ENCODE data around the gene ADGRG3. TPM values are rescaled to one million over a fixed set of nuclear protein-coding genes. Genes with fewer than 3 reads are reported as not detected.

Gene ADGRG3
- total RNA-seq, 5 donors from 2014 or later (not counting 1 experiment from before 2014, with no cell fraction given), result 0.16 to 1.8 (median 0.40) TPM; not detected in 1

- DNase-seq (no peak), ATAC-seq (replicated peaks in 1 of 4) (no peak)
- H3K9me3 Mint-ChIP-seq, result no peaks in the 10 kb centered on the region
- Histone ChIP-seq H3K27me3 (replicated peaks in 1 of 2; ENCODE audit: control insufficient read depth in 2 of 2, extremely low read depth in 1 of 2, insufficient read depth in 2 of 2, low read length in 1 of 2) (peaks cover 0 to 5% of the 10 kb centered on the region in 2 experiments), H3K4me3 (ENCODE audit: control insufficient read depth in 1 of 2, extremely low read depth in 1 of 2, low read length in 1 of 2) (no peak overlapping the region), H3K27ac (ENCODE audit: low read length) (no peak overlapping the region), H3K4me1 (ENCODE audit: control insufficient read depth in 1 of 2, extremely low read depth in 1 of 2, insufficient read depth in 2 of 2, low read length in 2 of 2) (no peaks in the 10 kb centered on the region), H3K36me3 (ENCODE audit: control insufficient read depth in 2 of 2, extremely low read depth in 1 of 2, insufficient read depth in 1 of 2, low read length in 1 of 2) (peaks cover 0 to 19% of the 10 kb centered on the region in 2 donors), H3K9me3 (no peaks in the 10 kb centered on the region)
- no peak overlapping the region for H3K27ac Mint-ChIP-seq
- no peaks in the 10 kb centered on the region for H3K36me3 Mint-ChIP-seq
- no CpG with 5 or more reads among the region's 4 CpGs for WGBS (ENCODE audit: insufficient coverage)
- no peaks in the 10 kb centered on the region for H3K4me1 Mint-ChIP-seq
- CTCF ChIA-PET, result no interaction called here
- POLR2A ChIA-PET, result no interaction called here
- peaks cover 0 to 1% of the 10 kb centered on the region in 2 donors for H3K27me3 Mint-ChIP-seq
- no peak overlapping the region for H3K4me3 Mint-ChIP-seq
These were observed 2.6 kb upstream of the ADGRG3 start for GRCh38 chr16:57665541-57665940.

- H3K4me3 ChIP-seq (ENCODE audit: control insufficient read depth in 1 of 2, extremely low read depth in 1 of 2, low read length in 1 of 2), result no peak overlapping the region
- DNase-seq (no peak), ATAC-seq (replicated peaks in 1 of 4) (no peak)
- no peak overlapping the region for H3K27ac ChIP-seq (ENCODE audit: low read length)
- Mint-ChIP-seq H3K27ac (no peak overlapping the region), H3K27me3 (peaks cover 0 to 1% of the 10 kb centered on the region in 2 donors), H3K36me3 (no peaks in the 10 kb centered on the region), H3K4me3 (no peak overlapping the region), H3K4me1 (no peaks in the 10 kb centered on the region), H3K9me3 (no peaks in the 10 kb centered on the region)
- H3K27me3 ChIP-seq (replicated peaks in 1 of 2; ENCODE audit: control insufficient read depth in 2 of 2, extremely low read depth in 1 of 2, insufficient read depth in 2 of 2, low read length in 1 of 2), result peaks cover 0 to 5% of the 10 kb centered on the region in 2 experiments
- H3K36me3 ChIP-seq (ENCODE audit: control insufficient read depth in 2 of 2, extremely low read depth in 1 of 2, insufficient read depth in 1 of 2, low read length in 1 of 2), result peaks cover 0 to 12% of the 10 kb centered on the region in 2 donors
- H3K9me3 ChIP-seq, result no peaks in the 10 kb centered on the region
- WGBS (ENCODE audit: insufficient coverage), result 89% methylated on average over 7 of the region's 11 CpGs
- POLR2A ChIA-PET, result no interaction called here
- no peaks in the 10 kb centered on the region for H3K4me1 ChIP-seq (ENCODE audit: control insufficient read depth in 1 of 2, extremely low read depth in 1 of 2, insufficient read depth in 2 of 2, low read length in 2 of 2)
- CTCF ChIA-PET, result no interaction called here
These were observed 1.6 kb upstream of the ADGRG3 start for GRCh38 chr16:57666353-57667047.

GRCh38 chr16:57667048-57667525, 1.0 kb upstream of the ADGRG3 start:
- Mint-ChIP-seq H3K4me3 (no peak overlapping the region), H3K27ac (no peak overlapping the region), H3K4me1 (no peaks in the 10 kb centered on the region), H3K27me3 (peaks cover 0 to 1% of the 10 kb centered on the region in 2 donors), H3K9me3 (no peaks in the 10 kb centered on the region), H3K36me3 (no peaks in the 10 kb centered on the region)
- ChIA-PET CTCF (no interaction called here), POLR2A (interaction anchor here in 1 of 2 donors (0.5 kb wide), 1 partner anchor 55 kb away, joined by 5 read pairs; no protein-coding TSS in a partner anchor)
- ATAC-seq (replicated peaks in 1 of 4) (no peak), DNase-seq (no peak)
- Histone ChIP-seq H3K4me1 (ENCODE audit: control insufficient read depth in 1 of 2, extremely low read depth in 1 of 2, insufficient read depth in 2 of 2, low read length in 2 of 2) (no peaks in the 10 kb centered on the region), H3K9me3 (no peaks in the 10 kb centered on the region), H3K36me3 (ENCODE audit: control insufficient read depth in 2 of 2, extremely low read depth in 1 of 2, insufficient read depth in 1 of 2, low read length in 1 of 2) (peaks cover 0 to 8% of the 10 kb centered on the region in 2 donors), H3K27ac (ENCODE audit: low read length) (no peak overlapping the region), H3K27me3 (replicated peaks in 1 of 2; ENCODE audit: control insufficient read depth in 2 of 2, extremely low read depth in 1 of 2, insufficient read depth in 2 of 2, low read length in 1 of 2) (peaks cover 0 to 5% of the 10 kb centered on the region in 2 experiments), H3K4me3 (ENCODE audit: control insufficient read depth in 1 of 2, extremely low read depth in 1 of 2, low read length in 1 of 2) (no peak overlapping the region)
- 83% methylated on average over 3 of the region's 5 CpGs for WGBS (ENCODE audit: insufficient coverage)

GRCh38 chr16:57667526-57668262, 412 bp upstream of the ADGRG3 start:
- H3K4me3 ChIP-seq (ENCODE audit: control insufficient read depth in 1 of 2, extremely low read depth in 1 of 2, low read length in 1 of 2), result no peak overlapping the region
- no peak overlapping the region for H3K27ac Mint-ChIP-seq
- no peaks in the 10 kb centered on the region for H3K9me3 Mint-ChIP-seq
- ATAC-seq (replicated peaks in 1 of 4), result no peak
- H3K27me3 ChIP-seq (replicated peaks in 1 of 2; ENCODE audit: control insufficient read depth in 2 of 2, extremely low read depth in 1 of 2, insufficient read depth in 2 of 2, low read length in 1 of 2), result peaks cover 0 to 5% of the 10 kb centered on the region in 2 experiments
- peak in 22 of 35 experiments; percentile 12 to 73 (median 34) for DNase-seq
- no peaks in the 10 kb centered on the region for H3K9me3 ChIP-seq
- 89% methylated on average over 9 of the region's 17 CpGs for WGBS (ENCODE audit: insufficient coverage)
- peaks cover 0 to 6% of the 10 kb centered on the region in 2 donors for H3K36me3 ChIP-seq (ENCODE audit: control insufficient read depth in 2 of 2, extremely low read depth in 1 of 2, insufficient read depth in 1 of 2, low read length in 1 of 2)
- H3K27ac ChIP-seq (ENCODE audit: low read length), result no peak overlapping the region
- no peaks in the 10 kb centered on the region for H3K36me3 Mint-ChIP-seq
- H3K4me1 ChIP-seq (ENCODE audit: control insufficient read depth in 1 of 2, extremely low read depth in 1 of 2, insufficient read depth in 2 of 2, low read length in 2 of 2), result no peaks in the 10 kb centered on the region
- H3K4me1 Mint-ChIP-seq, result no peaks in the 10 kb centered on the region
- no peak overlapping the region for H3K4me3 Mint-ChIP-seq
- peaks cover 0 to 1% of the 10 kb centered on the region in 2 donors for H3K27me3 Mint-ChIP-seq
- ChIA-PET CTCF (no interaction called here), POLR2A (interaction anchor here in 1 of 2 donors (0.5 kb wide), 1 partner anchor 55 kb away, joined by 5 read pairs; no protein-coding TSS in a partner anchor)

GRCh38 chr16:57668630-57669475, 747 bp downstream of the ADGRG3 start:
- 84% methylated on average over 16 of the region's 20 CpGs for WGBS (ENCODE audit: insufficient coverage)
- Mint-ChIP-seq H3K4me1 (no peaks in the 10 kb centered on the region), H3K27me3 (peaks cover 1 to 7% of the 10 kb centered on the region in 2 donors), H3K27ac (no peak overlapping the region), H3K36me3 (no peaks in the 10 kb centered on the region), H3K9me3 (no peaks in the 10 kb centered on the region), H3K4me3 (no peak overlapping the region)
- DNase-seq, result no peak
- Histone ChIP-seq H3K4me1 (ENCODE audit: control insufficient read depth in 1 of 2, extremely low read depth in 1 of 2, insufficient read depth in 2 of 2, low read length in 2 of 2) (no peaks in the 10 kb centered on the region), H3K36me3 (ENCODE audit: control insufficient read depth in 2 of 2, extremely low read depth in 1 of 2, insufficient read depth in 1 of 2, low read length in 1 of 2) (no peaks in the 10 kb centered on the region), H3K9me3 (no peaks in the 10 kb centered on the region), H3K27ac (ENCODE audit: low read length) (no peak overlapping the region), H3K4me3 (ENCODE audit: control insufficient read depth in 1 of 2, extremely low read depth in 1 of 2, low read length in 1 of 2) (no peak overlapping the region), H3K27me3 (replicated peaks in 1 of 2; ENCODE audit: control insufficient read depth in 2 of 2, extremely low read depth in 1 of 2, insufficient read depth in 2 of 2, low read length in 1 of 2) (peaks cover 0 to 9% of the 10 kb centered on the region in 2 experiments)
- ChIA-PET POLR2A (no interaction called here), CTCF (no interaction called here)
- no peak for ATAC-seq (replicated peaks in 1 of 4)

Measured in T-cell (primary cell).